Bronchial epithelial cell (primary cell): Measurements from ENCODE around the gene OR2AE1. TPM values are rescaled to one million over a fixed set of nuclear protein-coding genes. Genes with fewer than 3 reads are reported as not detected.

Source experiments
- DNase-seq: peaks from one replicate; pipeline ENCODE4 v3.0.0-alpha.2; 2010; ENCODE audit warnings: low read depth
- FAIRE-seq: peaks from 2 replicates; lab custom pipeline; 2011; peaks lifted over from hg19 to GRCh38; lab: Jason Lieb, UNC
- H3K27me3 ChIP-seq: 2 replicates; pipeline ENCODE4 v1.5.1; 2011; ENCODE audit warnings: low read length; ENCODE audit not compliant: control insufficient read depth, insufficient read depth
- H3K36me3 ChIP-seq: 2 replicates; pipeline ENCODE4 v1.5.1; 2011; ENCODE audit warnings: low read length; ENCODE audit not compliant: control insufficient read depth, insufficient read depth
- H3K4me3 ChIP-seq: 2 replicates; pipeline ENCODE4 v1.5.1; 2011; ENCODE audit warnings: mild to moderate bottlenecking, low read depth, low read length, control low read depth
- CTCF ChIP-seq: IDR thresholded peaks from 2 replicates; pipeline ENCODE4 v1.5.1; 2011; ENCODE audit warnings: mild to moderate bottlenecking, moderate library complexity, low read length, control low read depth, inconsistent platforms; ENCODE audit not compliant: insufficient read depth, severe bottlenecking
- total RNA-seq: library from RNA; depleted of rRNA; stranded (reverse); fragments of >200 nt; gene quantifications from 2 replicates; pipeline ENCODE4 v1.2.1, GENCODE V29; 2014

OR2AE1 gene
- total RNA-seq, 1 donor from 2014 or later, result not detected

GRCh38 chr7:99839287-99840021 is 37.4 kb downstream of the OR2AE1 start:
- FAIRE-seq (peak; percentile 47), DNase-seq (peak; percentile 85)
- Histone ChIP-seq H3K36me3 (no peaks in the 10 kb centered on the region), H3K27me3 (no peaks in the 10 kb centered on the region), H3K4me3 (no peak overlapping the region)
- no peak for TF ChIP-seq CTCF

GRCh38 chr7:99837649-99838361 is 39.0 kb downstream of the OR2AE1 start:
- TF ChIP-seq CTCF, result peak; percentile 45
- peak; percentile 50 for DNase-seq
- Histone ChIP-seq H3K36me3 (no peaks in the 10 kb centered on the region), H3K27me3 (no peaks in the 10 kb centered on the region), H3K4me3 (no peak overlapping the region)
- no peak for FAIRE-seq

- no peak for DNase-seq
- Histone ChIP-seq H3K36me3 (no peaks in the 10 kb centered on the region), H3K4me3 (no peak overlapping the region), H3K27me3 (no peaks in the 10 kb centered on the region)
- TF ChIP-seq CTCF, result no peak
- FAIRE-seq, result no peak
Observed at GRCh38 chr7:99835189-99835588, 41.6 kb downstream of the OR2AE1 start.

GRCh38 chr7:99834382-99834781 is 42.5 kb downstream of the OR2AE1 start:
- TF ChIP-seq CTCF, result no peak
- Histone ChIP-seq H3K4me3 (no peak overlapping the region), H3K36me3 (no peaks in the 10 kb centered on the region), H3K27me3 (no peaks in the 10 kb centered on the region)
- FAIRE-seq, result peak; percentile 43
- DNase-seq, result no peak

- TF ChIP-seq CTCF, result no peak
- FAIRE-seq (no peak), DNase-seq (no peak)
- no peak overlapping the region for H3K4me3 ChIP-seq
- H3K36me3 ChIP-seq, result no peaks in the 10 kb centered on the region
- no peaks in the 10 kb centered on the region for H3K27me3 ChIP-seq
Observed at GRCh38 chr7:99833289-99833877, 43.5 kb downstream of the OR2AE1 start.
